Measurements from ENCODE around the gene CDC14B. TPM values are rescaled to one million over a fixed set of nuclear protein-coding genes. Genes with fewer than 3 reads are reported as not detected.
"Not testable (repeated sequence)": the region's sequence is repeated elsewhere in the genome, so short reads cannot be mapped to it uniquely, and the experiment has no call there.

CDC14B gene
- total RNA-seq (2022), result 26.4 and 29.8 TPM in 2 replicates
- Bru-seq, nascent RNA, result percentile 76 among the genes with signal in this experiment
- percentile 82 among the genes with signal in this experiment for BruChase-seq, experiment 1, labeled RNA remaining after a 6-hour chase
- percentile 89 among the genes with signal in this experiment for BruChase-seq, experiment 2, labeled RNA remaining after a 2-hour chase
- long read RNA-seq, full-length matches to known transcripts, result 10 of 21 reads
- long read RNA-seq, partial matches to known transcripts, result 1 of 21 reads
- long read RNA-seq, other reads (novel, unspliced or antisense), result 10 of 21 reads

DNA sequence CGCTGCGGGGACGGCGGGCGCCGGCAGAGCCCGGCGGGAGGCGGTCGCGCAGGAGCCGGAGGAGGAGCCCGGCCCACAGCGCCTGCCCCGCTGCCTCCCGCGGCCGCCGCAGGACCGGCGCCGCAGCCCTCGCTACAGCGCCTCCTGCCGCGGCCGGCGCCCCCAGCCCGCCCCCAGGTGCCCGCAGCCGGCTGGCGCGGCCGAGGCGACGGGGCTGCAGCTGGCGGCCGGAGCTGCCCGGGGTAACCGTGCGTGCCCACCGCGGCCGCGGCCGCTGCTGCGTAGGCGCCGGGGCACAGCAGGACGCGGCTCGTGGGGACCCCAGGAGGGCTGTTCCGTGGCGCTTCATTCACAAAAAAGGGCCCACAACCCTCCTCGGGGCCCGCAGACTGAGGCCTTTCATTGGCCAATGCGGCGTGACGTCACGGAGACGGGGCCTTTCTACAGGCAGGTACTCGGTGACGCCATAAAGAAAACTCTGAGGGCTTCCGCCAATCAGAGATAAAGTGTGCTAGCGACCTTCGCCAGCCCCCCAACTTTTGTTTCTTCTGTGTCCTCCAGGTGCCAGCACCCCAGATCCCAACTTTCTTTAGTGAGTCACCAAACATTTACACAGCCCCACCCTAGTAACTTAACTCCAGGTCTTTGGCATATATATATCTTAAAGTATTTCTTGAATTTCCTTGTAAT, at the start of gene CDC14B:
TSS of gene CDC14B (minus strand) at position 353 of the 690 bp plus-strand sequence. CDS start 465 bp downstream, outside the sequence.
- peak; percentile 92 for DNase-seq
- Mint-ChIP-seq H3K9me3 (ENCODE audit: low read depth, unreplicated experiment) (no peaks in the 10 kb centered on the region), H3K27ac (ENCODE audit: unreplicated experiment) (peak within 1 kb of the TSS; percentile 85), H3K4me1 (ENCODE audit: low read depth, unreplicated experiment) (peaks cover 25% of the 10 kb centered on the region), H3K4me3 (ENCODE audit: low read depth, unreplicated experiment) (peak within 1 kb of the TSS; percentile 76), H3K36me3 (ENCODE audit: insufficient read depth, unreplicated experiment) (peaks cover 32% of the 10 kb centered on the region), H3K27me3 (ENCODE audit: unreplicated experiment) (no peaks in the 10 kb centered on the region)
- TF ChIP-seq, protein P1, sequence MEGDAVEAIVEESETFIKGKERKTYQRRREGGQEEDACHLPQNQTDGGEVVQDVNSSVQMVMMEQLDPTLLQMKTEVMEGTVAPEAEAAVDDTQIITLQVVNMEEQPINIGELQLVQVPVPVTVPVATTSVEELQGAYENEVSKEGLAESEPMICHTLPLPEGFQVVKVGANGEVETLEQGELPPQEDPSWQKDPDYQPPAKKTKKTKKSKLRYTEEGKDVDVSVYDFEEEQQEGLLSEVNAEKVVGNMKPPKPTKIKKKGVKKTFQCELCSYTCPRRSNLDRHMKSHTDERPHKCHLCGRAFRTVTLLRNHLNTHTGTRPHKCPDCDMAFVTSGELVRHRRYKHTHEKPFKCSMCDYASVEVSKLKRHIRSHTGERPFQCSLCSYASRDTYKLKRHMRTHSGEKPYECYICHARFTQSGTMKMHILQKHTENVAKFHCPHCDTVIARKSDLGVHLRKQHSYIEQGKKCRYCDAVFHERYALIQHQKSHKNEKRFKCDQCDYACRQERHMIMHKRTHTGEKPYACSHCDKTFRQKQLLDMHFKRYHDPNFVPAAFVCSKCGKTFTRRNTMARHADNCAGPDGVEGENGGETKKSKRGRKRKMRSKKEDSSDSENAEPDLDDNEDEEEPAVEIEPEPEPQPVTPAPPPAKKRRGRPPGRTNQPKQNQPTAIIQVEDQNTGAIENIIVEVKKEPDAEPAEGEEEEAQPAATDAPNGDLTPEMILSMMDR (IDR thresholded peaks at IDR 0.05; ENCODE audit: unreplicated experiment), result no peak
- CTCF ChIA-PET, result no interaction called here
- intact Hi-C loops (cut with micrococcal nuclease; ENCODE audit: unreplicated experiment), result loop anchor here (1.0 to 10.0 kb wide), 3 partner anchors 8 to 55 kb away; no protein-coding TSS in a partner anchor
- no TSS peak for BruUV-seq (replicated peaks)

DNA sequence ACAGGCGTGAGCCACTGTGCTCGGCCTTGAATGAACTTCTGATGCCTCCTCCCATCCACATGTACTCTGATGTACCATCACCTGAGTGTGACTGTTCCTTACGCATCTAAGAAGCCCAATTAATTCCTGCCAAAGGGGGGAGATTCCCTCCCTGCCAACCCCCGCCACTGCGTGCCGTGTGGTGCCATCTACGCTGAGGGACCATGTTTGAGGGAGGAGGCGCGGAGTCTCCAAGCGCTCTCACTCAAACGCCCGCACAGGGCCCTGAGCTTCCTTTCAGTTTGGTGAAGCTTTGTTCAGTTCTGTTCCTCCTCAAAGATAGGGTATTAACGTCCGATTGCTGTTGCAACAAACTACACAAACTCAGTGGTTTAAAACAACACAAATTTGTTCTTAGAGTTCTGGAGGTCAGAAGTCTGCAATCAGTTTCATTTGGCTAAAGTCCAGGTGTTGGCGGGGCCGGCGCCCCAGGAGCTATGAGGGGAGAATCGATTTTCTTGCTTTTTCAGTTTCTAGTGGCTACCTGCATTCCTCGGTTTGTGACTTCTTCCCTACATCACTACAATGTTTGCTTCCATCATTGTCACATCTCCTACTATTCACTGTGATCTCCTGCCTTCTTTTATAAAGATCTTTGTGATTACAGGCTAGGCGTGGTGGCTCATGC, 49.4 kb upstream of the CDC14B start:
- CTCF ChIA-PET, result interaction anchor here (0.6 to 1.2 kb wide), 2 partner anchors 217 to 227 kb away, joined by 3 read pairs; no protein-coding TSS in a partner anchor
- no peak overlapping the region for H3K27ac Mint-ChIP-seq (ENCODE audit: unreplicated experiment)
- intact Hi-C loops (cut with micrococcal nuclease; ENCODE audit: unreplicated experiment), result loop anchor here (10.0 kb wide), 1 partner anchor 334 kb away; no protein-coding TSS in a partner anchor
- no peaks in the 10 kb centered on the region for H3K36me3 Mint-ChIP-seq (ENCODE audit: insufficient read depth, unreplicated experiment)
- H3K27me3 Mint-ChIP-seq (ENCODE audit: unreplicated experiment), result no peaks in the 10 kb centered on the region
- BruUV-seq (replicated peaks), result no TSS peak
- H3K9me3 Mint-ChIP-seq (ENCODE audit: low read depth, unreplicated experiment), result no peaks in the 10 kb centered on the region
- H3K4me1 Mint-ChIP-seq (ENCODE audit: low read depth, unreplicated experiment), result no peaks in the 10 kb centered on the region
- no peak overlapping the region for H3K4me3 Mint-ChIP-seq (ENCODE audit: low read depth, unreplicated experiment)
- DNase-seq, result no peak
- TF ChIP-seq, protein P1 (IDR thresholded peaks at IDR 0.05; ENCODE audit: unreplicated experiment), result no peak

DNA sequence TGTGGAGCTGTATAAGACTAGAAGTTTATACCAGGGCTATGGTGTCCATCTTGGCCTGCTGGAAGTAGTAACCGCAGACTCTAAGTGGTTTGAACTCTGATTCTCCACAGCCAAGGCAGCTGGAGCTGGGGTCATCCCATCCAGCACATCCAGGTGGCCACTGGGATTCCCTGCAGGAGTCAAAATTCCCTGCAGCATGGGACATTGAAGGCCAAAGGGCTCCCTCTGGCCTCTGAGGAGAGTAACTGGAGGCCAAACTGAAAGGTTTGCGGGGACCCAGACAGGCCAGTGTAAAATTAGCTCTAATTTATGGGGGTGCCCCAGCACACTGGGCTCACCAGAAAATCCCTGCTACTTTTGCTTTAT, 47.7 kb upstream of the CDC14B start:
- TF ChIP-seq, protein P1 (IDR thresholded peaks at IDR 0.05; ENCODE audit: unreplicated experiment), result no peak
- Mint-ChIP-seq H3K9me3 (ENCODE audit: low read depth, unreplicated experiment) (no peaks in the 10 kb centered on the region), H3K27ac (ENCODE audit: unreplicated experiment) (no peak overlapping the region), H3K4me3 (ENCODE audit: low read depth, unreplicated experiment) (no peak overlapping the region), H3K27me3 (ENCODE audit: unreplicated experiment) (no peaks in the 10 kb centered on the region), H3K4me1 (ENCODE audit: low read depth, unreplicated experiment) (no peaks in the 10 kb centered on the region), H3K36me3 (ENCODE audit: insufficient read depth, unreplicated experiment) (no peaks in the 10 kb centered on the region)
- BruUV-seq (replicated peaks), result no TSS peak
- CTCF ChIA-PET, result interaction anchor here (1.6 kb wide), 1 partner anchor 225 kb away, joined by 6 read pairs; no protein-coding TSS in a partner anchor
- DNase-seq, result no peak
- intact Hi-C loops (cut with micrococcal nuclease; ENCODE audit: unreplicated experiment), result loop anchor here (10.0 kb wide), 1 partner anchor 333 kb away; no protein-coding TSS in a partner anchor

DNA sequence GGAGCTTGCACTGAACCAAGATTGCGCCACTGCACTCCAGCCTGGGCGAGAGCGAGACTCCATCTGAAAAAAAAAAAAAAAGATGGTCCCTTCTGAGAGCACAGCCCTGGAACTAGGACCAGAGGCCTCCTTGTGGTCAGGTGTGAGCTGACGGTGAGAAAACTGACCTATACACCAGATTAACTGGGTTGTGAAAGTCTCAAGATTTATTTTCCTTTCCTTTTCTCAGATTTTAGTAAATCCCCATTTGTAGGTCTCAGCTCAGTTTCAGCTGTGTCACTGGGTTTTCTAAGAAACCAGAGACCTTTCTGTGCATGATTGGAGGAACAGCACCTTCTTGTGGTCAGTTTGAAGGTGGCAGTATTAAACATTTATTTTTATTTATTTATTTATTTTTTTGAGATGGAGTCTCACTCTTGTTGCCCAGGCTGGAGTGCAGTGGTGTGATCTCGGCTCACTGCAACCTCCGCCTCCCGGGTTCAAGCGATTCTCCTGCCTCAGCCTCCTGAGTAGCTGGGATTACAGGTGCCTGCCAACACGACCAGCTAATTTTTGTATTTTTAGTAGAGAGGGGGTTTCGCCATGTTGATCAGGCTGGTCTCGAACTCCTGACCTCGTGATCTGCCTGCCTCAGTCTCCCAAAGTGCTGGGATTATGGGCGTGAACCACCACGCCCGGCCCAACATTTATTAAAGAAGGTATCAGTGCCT, 47.2 kb upstream of the CDC14B start:
- not testable (repeated sequence) for H3K27me3 Mint-ChIP-seq (ENCODE audit: unreplicated experiment); H3K9me3 Mint-ChIP-seq (ENCODE audit: low read depth, unreplicated experiment); H3K4me3 Mint-ChIP-seq (ENCODE audit: low read depth, unreplicated experiment); BruUV-seq (replicated peaks); H3K36me3 Mint-ChIP-seq (ENCODE audit: insufficient read depth, unreplicated experiment); DNase-seq; H3K27ac Mint-ChIP-seq (ENCODE audit: unreplicated experiment); H3K4me1 Mint-ChIP-seq (ENCODE audit: low read depth, unreplicated experiment)
- CTCF ChIA-PET, result interaction anchor here (0.6 to 1.6 kb wide), 4 partner anchors 8 to 1186 kb away, joined by 3 to 6 read pairs (median 5); no protein-coding TSS in a partner anchor
- intact Hi-C loops (cut with micrococcal nuclease; ENCODE audit: unreplicated experiment), result loop anchor here (10.0 kb wide), 1 partner anchor 332 kb away; no protein-coding TSS in a partner anchor

All from Calu3 (cell line).